ENCODE measurements around the gene FOXP1.

FOXP1 gene

GRCh38 chr3:71269906-71270305, 313.6 kb downstream of the FOXP1 start:
- H3K4me3 ChIP-seq (ENCODE audit: low read length) = no peak overlapping the region
- TF ChIP-seq CTCF (IDR thresholded peaks at IDR 0.05; ENCODE audit: insufficient read depth, low read depth, low read length, missing control alignments) = no peak
- DNase-seq (ENCODE audit: low read depth) = no peak

- H3K4me3 ChIP-seq (ENCODE audit: low read length) = no peak overlapping the region
- no peak for DNase-seq (ENCODE audit: low read depth)
- TF ChIP-seq CTCF (IDR thresholded peaks at IDR 0.05; ENCODE audit: insufficient read depth, low read depth, low read length, missing control alignments) = no peak
Measured at GRCh38 chr3:71268462-71268999, 315.0 kb downstream of the FOXP1 start.

- DNase-seq (ENCODE audit: low read depth) = no peak
- no peak for TF ChIP-seq CTCF (IDR thresholded peaks at IDR 0.05; ENCODE audit: insufficient read depth, low read depth, low read length, missing control alignments)
- no peak overlapping the region for H3K4me3 ChIP-seq (ENCODE audit: low read length)
Measured at GRCh38 chr3:71266875-71267274, 316.7 kb downstream of the FOXP1 start.

- no peak overlapping the region for H3K4me3 ChIP-seq (ENCODE audit: low read length)
- DNase-seq (ENCODE audit: low read depth) = no peak
- TF ChIP-seq CTCF (IDR thresholded peaks at IDR 0.05; ENCODE audit: insufficient read depth, low read depth, low read length, missing control alignments) = no peak
Measured at GRCh38 chr3:71265365-71265915, 318.1 kb downstream of the FOXP1 start.

GRCh38 chr3:71264840-71265239, 318.7 kb downstream of the FOXP1 start:
- no peak for TF ChIP-seq CTCF (IDR thresholded peaks at IDR 0.05; ENCODE audit: insufficient read depth, low read depth, low read length, missing control alignments)
- DNase-seq (ENCODE audit: low read depth) = peak; percentile 15

GRCh38 chr3:71262364-71263265, 320.9 kb downstream of the FOXP1 start:
- no peak for DNase-seq (ENCODE audit: low read depth)
- H3K4me3 ChIP-seq (ENCODE audit: low read length) = no peak overlapping the region
- no peak for TF ChIP-seq CTCF (IDR thresholded peaks at IDR 0.05; ENCODE audit: insufficient read depth, low read depth, low read length, missing control alignments)

More at GRCh38 chr3:71264840-71265239, 318.7 kb downstream of the FOXP1 start:
- H3K4me3 ChIP-seq (ENCODE audit: low read length) = no peak overlapping the region

Data from epithelial cell of esophagus (primary cell).